Stimulated activated naive CD4-positive, alpha-beta T cell (primary cell): ENCODE measurements around the gene KIAA1217.

ENCODE experiments used
- DNase-seq, 6 experiments: peaks; one replicate each; lab custom pipeline; 2025; lab: John Stamatoyannopoulos, UW

KIAA1217 gene

DNA sequence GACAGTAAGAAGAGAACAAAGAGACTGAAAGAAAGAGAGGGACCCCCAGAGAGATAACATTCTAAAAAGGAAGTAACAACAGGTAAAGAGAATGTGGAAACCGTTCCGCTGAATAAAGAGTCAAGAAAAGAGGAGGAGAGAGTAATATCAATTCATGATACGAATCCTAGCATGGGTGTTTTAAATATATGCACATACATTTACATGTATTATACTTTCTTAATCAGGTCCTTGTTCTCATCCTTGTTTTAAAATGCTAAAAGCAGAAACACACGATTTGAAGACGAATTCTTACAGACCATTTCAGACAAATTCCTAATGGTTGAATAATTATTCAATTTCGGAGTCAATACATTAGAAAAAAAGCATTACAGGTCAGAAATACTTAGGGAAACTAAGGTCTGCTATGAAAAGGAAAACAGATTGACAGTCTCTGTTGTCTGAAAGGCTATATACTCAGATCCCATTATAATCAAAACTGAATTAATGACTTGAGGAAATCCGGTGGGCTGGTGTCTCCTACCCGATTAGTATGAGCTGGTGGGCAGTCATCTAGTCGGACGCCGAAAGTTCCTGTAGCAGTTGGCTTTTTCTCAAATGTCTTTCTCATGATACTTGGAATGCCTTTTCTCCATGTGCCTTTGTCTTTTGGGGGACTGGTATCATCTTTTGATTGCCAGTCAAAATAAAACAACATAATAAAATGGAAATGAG lies 387.4 kb downstream of the KIAA1217 start:
- no peak for DNase-seq

DNA sequence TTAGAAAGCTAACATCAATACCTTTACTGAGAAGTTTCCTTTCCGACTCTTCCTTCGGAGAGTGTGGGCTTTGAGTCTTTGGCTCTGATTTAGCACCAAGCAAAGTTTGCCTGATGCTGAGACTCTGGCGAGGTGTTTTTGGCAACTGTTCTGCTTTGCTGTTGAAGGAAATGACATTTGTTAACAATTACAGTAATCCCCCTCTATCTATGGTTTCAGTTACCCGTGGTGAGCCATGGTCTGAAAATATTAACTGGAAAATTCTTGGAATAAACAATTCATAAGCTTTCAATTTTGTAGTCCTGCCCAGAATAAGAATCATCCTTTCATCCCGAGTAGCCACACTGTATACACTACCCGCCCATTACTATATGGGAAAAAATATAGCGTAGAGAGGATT lies 388.5 kb downstream of the KIAA1217 start:
- DNase-seq: no peak
